Dermis blood vessel endothelial cell (primary cell): Measurements from ENCODE around the gene FNIP2. TPM values are rescaled to one million over a fixed set of nuclear protein-coding genes. Genes with fewer than 3 reads are reported as not detected.
"Not testable (repeated sequence)": the region's sequence is repeated elsewhere in the genome, so short reads cannot be mapped to it uniquely, and the experiment has no call there.

Source experiments
- DNase-seq: peaks from one replicate; pipeline ENCODE4 v3.0.0; 2010
- total RNA-seq: library from RNA; depleted of rRNA; stranded (reverse); fragments of >200 nt; gene quantifications from 2 replicates; pipeline ENCODE4 v1.2.3, GENCODE V29; 2014

Gene FNIP2
- total RNA-seq = 59.6 and 62.3 TPM in 2 replicates

- peak; percentile 83 for DNase-seq
Observed at GRCh38 chr4:158768555-158769174, at the start of gene FNIP2. FNIP2 (plus strand) TSS chr4:158769026; CDS start chr4:158769213, 187 bp downstream.

- DNase-seq = no peak
Observed at GRCh38 chr4:158721680-158722079, 47.1 kb upstream of the FNIP2 start.

GRCh38 chr4:158722291-158722916 lies 46.4 kb upstream of the FNIP2 start:
- DNase-seq = peak; percentile 50

- DNase-seq = peak; percentile 78
Observed at GRCh38 chr4:158722917-158723793, 45.7 kb upstream of the FNIP2 start, which contains the start of gene PPID. PPID (minus strand) TSS chr4:158723396; CDS start chr4:158723288, 108 bp downstream.

GRCh38 chr4:158724637-158725036 lies 44.2 kb upstream of the FNIP2 start:
- DNase-seq = no peak

GRCh38 chr4:158726633-158727032 lies 42.2 kb upstream of the FNIP2 start:
- no peak for DNase-seq

- no peak for DNase-seq
Observed at GRCh38 chr4:158728236-158728635, 40.6 kb upstream of the FNIP2 start.

GRCh38 chr4:158729716-158730559 lies 38.9 kb upstream of the FNIP2 start:
- peak; percentile 85 for DNase-seq

- no peak for DNase-seq
Observed at GRCh38 chr4:158738866-158739265, 30.0 kb upstream of the FNIP2 start.

- DNase-seq = no peak
Observed at GRCh38 chr4:158739600-158739999, 29.2 kb upstream of the FNIP2 start.

GRCh38 chr4:158741326-158742021 lies 27.4 kb upstream of the FNIP2 start:
- DNase-seq = no peak

GRCh38 chr4:158746537-158746936 lies 22.3 kb upstream of the FNIP2 start:
- DNase-seq = not testable (repeated sequence)

- no peak for DNase-seq
Observed at GRCh38 chr4:158750379-158750778, 18.4 kb upstream of the FNIP2 start.

GRCh38 chr4:158754385-158755180 lies 14.2 kb upstream of the FNIP2 start:
- no peak for DNase-seq

- not testable (repeated sequence) for DNase-seq
Observed at GRCh38 chr4:158755819-158756218, 13.0 kb upstream of the FNIP2 start.

GRCh38 chr4:158756588-158756987 lies 12.2 kb upstream of the FNIP2 start:
- no peak for DNase-seq

- no peak for DNase-seq
Observed at GRCh38 chr4:158758142-158758541, 10.7 kb upstream of the FNIP2 start.

- no peak for DNase-seq
Observed at GRCh38 chr4:158758703-158759102, 10.1 kb upstream of the FNIP2 start.

GRCh38 chr4:158759539-158759938 lies 9.3 kb upstream of the FNIP2 start:
- DNase-seq = not testable (repeated sequence)

- DNase-seq = no peak
Observed at GRCh38 chr4:158760866-158761265, 8.0 kb upstream of the FNIP2 start.

- DNase-seq = no peak
Observed at GRCh38 chr4:158762553-158762952, 6.3 kb upstream of the FNIP2 start.
